Measurements from ENCODE around the gene RNF212.

DNA sequence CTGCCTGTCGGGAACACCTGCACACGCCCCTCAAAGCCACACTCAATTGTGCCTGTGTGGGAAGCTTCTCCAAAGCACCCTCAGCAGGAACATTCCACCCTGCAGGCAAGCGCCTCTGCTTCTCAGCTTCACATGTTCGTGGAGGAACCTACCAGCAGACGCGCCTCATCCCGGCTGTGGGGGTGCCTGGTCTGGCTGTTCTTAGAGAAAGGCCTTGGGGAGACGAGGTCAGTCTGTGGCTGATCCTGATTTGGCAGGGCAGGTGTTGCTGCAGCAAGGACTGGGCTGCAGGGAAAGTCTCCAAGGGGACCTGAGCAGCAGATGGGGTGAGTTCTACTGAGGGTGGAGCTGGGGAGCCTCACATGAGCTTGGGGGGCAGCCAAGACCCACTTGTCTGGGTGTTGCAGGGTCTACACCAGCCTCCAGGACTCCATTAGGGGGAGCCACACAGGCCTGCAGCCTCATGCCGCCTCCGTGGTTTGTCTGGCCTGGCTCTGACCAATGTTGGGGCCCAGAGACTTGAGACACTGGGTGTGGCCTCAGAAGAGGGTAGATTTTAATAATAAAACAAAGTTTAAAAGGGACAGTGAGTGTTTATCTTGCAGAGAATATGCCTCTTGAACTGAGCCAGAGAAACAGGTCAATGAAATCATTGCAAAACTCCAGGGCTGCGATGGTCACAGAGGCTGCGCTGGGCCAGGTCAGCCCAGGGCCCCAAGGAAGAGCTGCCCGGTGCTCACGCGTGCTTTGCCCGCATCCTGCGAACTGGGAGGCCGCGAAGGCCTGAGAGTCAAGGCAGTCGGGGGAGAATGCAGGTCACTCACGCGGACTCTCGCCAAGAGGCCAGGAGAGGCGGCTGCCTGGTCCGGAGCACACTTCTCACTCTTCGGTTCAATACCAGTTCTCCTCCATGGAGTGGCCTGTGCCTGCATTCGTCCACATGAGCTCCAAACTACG is 21.1 kb downstream of the RNF212 start:
- no peak for TF ChIP-seq EZH2 (IDR thresholded peaks at IDR 0.05; ENCODE audit: insufficient read depth, poor library complexity, severe bottlenecking)
- TF ChIP-seq EZH2phosphoT487 (IDR thresholded peaks at IDR 0.05; ENCODE audit: insufficient read depth, low read depth), result no peak

Data from GM23248 (cell line).